Measurements from ENCODE around the gene LRIG1.

The LRIG1 gene

DNA sequence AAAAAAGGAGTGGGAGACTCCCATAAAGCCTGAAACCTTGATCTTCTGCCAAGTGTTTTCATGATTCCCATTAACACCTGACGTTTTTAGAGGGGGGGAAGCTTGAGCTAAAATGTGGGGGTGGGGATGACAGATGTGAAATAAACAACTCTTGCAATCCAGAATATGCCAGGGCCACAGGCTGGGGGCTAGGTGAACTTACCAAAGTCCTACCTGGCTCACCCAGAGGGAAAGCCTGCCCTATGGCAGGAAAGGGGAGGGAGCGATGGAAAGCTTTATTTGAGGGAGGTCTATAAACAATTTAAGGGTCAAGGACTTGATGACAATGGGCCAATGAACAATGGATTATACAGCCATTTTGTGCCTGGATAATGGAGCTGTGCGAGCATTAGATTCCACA, 108.3 kb downstream of the LRIG1 start:
- no peaks in the 10 kb centered on the region for H3K9me2 ChIP-seq (replicated peaks; ENCODE audit: control insufficient read depth, low read length)
- 0 out of 2 replicates have a peak, but pooled peaks cover 4% of the 10 kb centered on the region for H4K20me1 ChIP-seq (ENCODE audit: control insufficient read depth, insufficient read depth, low read depth, low read length)
- no peaks in the 10 kb centered on the region for H3K9me3 ChIP-seq (ENCODE audit: control insufficient read depth, insufficient read depth, low read length)
- no peak overlapping the region for H3K27ac ChIP-seq (ENCODE audit: low read depth, low read length)
- H3K36me3 ChIP-seq (ENCODE audit: control insufficient read depth, low read length) = peaks cover 90% of the 10 kb centered on the region
- no peaks in the 10 kb centered on the region for H3K27me3 ChIP-seq (ENCODE audit: control insufficient read depth, low read length)
- peaks cover 57% of the 10 kb centered on the region for H3K4me1 ChIP-seq (ENCODE audit: control insufficient read depth, low read length)
- no peak overlapping the region for H3K4me3 ChIP-seq (ENCODE audit: low read length)
- peaks cover 30% of the 10 kb centered on the region for H3K79me2 ChIP-seq (ENCODE audit: control insufficient read depth, low read length)
- H3F3A ChIP-seq (ENCODE audit: control insufficient read depth, insufficient read depth) = peaks cover 14% of the 10 kb centered on the region
- H3K4me2 ChIP-seq (ENCODE audit: low read length) = no peak overlapping the region
- TF ChIP-seq CTCF (IDR thresholded peaks at IDR 0.05; ENCODE audit: low read depth, low read length, poor library complexity, severe bottlenecking) (no peak), EZH2phosphoT487 (IDR thresholded peaks at IDR 0.05; ENCODE audit: borderline replicate concordance, low read length) (no peak)

GRCh38 chr3:66390013-66390412, 110.8 kb downstream of the LRIG1 start:
- Histone ChIP-seq H3F3A (ENCODE audit: control insufficient read depth, insufficient read depth) (peaks cover 14% of the 10 kb centered on the region), H3K9me3 (ENCODE audit: control insufficient read depth, insufficient read depth, low read length) (no peaks in the 10 kb centered on the region), H4K20me1 (ENCODE audit: control insufficient read depth, insufficient read depth, low read depth, low read length) (peaks cover 7% of the 10 kb centered on the region; the same call in 1 of the 2 replicates), H3K79me2 (ENCODE audit: control insufficient read depth, low read length) (peaks cover 45% of the 10 kb centered on the region), H3K4me3 (ENCODE audit: low read length) (no peak overlapping the region), H3K27me3 (ENCODE audit: control insufficient read depth, low read length) (no peaks in the 10 kb centered on the region), H3K4me2 (ENCODE audit: low read length) (peak overlapping the region; percentile 8), H3K27ac (ENCODE audit: low read depth, low read length) (peak overlapping the region; percentile 45), H3K36me3 (ENCODE audit: control insufficient read depth, low read length) (peaks cover 90% of the 10 kb centered on the region), H3K4me1 (ENCODE audit: control insufficient read depth, low read length) (peaks cover 59% of the 10 kb centered on the region), H3K9me2 (replicated peaks; ENCODE audit: control insufficient read depth, low read length) (no peaks in the 10 kb centered on the region)
- TF ChIP-seq CTCF (IDR thresholded peaks at IDR 0.05; ENCODE audit: low read depth, low read length, poor library complexity, severe bottlenecking) = no peak
- no peak for TF ChIP-seq EZH2phosphoT487 (IDR thresholded peaks at IDR 0.05; ENCODE audit: borderline replicate concordance, low read length)

DNA sequence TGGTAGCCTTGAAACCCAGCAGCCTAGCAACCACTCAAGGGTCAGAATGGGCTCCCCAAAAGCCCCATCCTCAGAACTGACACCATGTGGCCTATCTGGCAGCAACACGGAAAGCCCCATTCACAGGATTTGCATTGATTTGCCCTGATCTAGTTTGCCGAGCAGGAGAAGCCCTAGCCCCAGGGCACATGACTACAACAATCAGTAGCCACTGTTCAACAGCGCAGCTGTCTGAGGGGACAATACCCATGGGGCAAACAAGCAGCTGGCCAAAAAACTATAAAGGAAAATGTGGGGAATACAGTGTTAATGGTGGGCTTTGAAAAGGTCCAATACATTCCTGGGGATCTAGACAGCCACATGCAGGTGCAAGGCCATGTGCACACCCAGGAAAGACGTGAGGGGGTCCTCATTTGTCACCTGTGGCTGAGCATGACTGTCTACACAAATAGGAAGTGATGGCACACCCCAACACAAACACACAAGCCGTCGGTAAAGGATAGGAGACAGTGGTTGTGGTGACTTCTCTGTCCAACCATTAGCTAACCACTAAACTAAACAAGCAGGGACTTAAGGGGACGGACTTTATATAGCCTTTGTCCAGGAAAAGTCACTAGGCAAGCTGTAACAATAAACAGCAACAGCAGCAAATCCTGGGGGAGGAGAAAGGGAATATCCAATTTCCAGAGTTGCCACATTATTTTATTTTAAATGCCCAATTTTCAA, 113.7 kb downstream of the LRIG1 start:
- no peak overlapping the region for H3K4me2 ChIP-seq (ENCODE audit: low read length)

More for the DNA sequence above, 113.7 kb downstream of the LRIG1 start:
- Histone ChIP-seq H3K9me2 (replicated peaks; ENCODE audit: control insufficient read depth, low read length) (no peaks in the 10 kb centered on the region), H3K79me2 (ENCODE audit: control insufficient read depth, low read length) (peaks cover 42% of the 10 kb centered on the region), H3K36me3 (ENCODE audit: control insufficient read depth, low read length) (peaks cover 90% of the 10 kb centered on the region), H3K27ac (ENCODE audit: low read depth, low read length) (no peak overlapping the region), H3K4me3 (ENCODE audit: low read length) (no peak overlapping the region), H3K27me3 (ENCODE audit: control insufficient read depth, low read length) (no peaks in the 10 kb centered on the region), H3K4me1 (ENCODE audit: control insufficient read depth, low read length) (peaks cover 33% of the 10 kb centered on the region), H4K20me1 (ENCODE audit: control insufficient read depth, insufficient read depth, low read depth, low read length) (peaks cover 4% of the 10 kb centered on the region; the same call in 1 of the 2 replicates), H3F3A (ENCODE audit: control insufficient read depth, insufficient read depth) (peaks cover 14% of the 10 kb centered on the region), H3K9me3 (ENCODE audit: control insufficient read depth, insufficient read depth, low read length) (no peaks in the 10 kb centered on the region)
- TF ChIP-seq CTCF (IDR thresholded peaks at IDR 0.05; ENCODE audit: low read depth, low read length, poor library complexity, severe bottlenecking) = no peak
- TF ChIP-seq EZH2phosphoT487 (IDR thresholded peaks at IDR 0.05; ENCODE audit: borderline replicate concordance, low read length) = no peak
